Pulmonary artery endothelial cell (primary cell): ENCODE data around the gene BABAM2. TPM values are rescaled to one million over a fixed set of nuclear protein-coding genes. Genes with fewer than 3 reads are reported as not detected.
A peak's percentile ranks its signal among the peaks of the same experiment; 100 is the strongest.
"Not testable (repeated sequence)": the region's sequence is repeated elsewhere in the genome, so short reads cannot be mapped to it uniquely, and the experiment has no call there.

Experiments
- DNase-seq: peaks from one replicate; pipeline ENCODE4 v3.0.0-alpha.2; 2011; ENCODE audit warnings: low read depth, low spot score
- total RNA-seq: library from RNA; depleted of rRNA; stranded (reverse); fragments of >200 nt; gene quantifications from 2 replicates; pipeline ENCODE4 v1.2.3, GENCODE V29; 2014

BABAM2 gene
- total RNA-seq, 1 donor from 2014 or later: 12.9 TPM

GRCh38 chr2:28025123-28025522 lies 134.6 kb downstream of the BABAM2 start:
- DNase-seq: no peak

DNA sequence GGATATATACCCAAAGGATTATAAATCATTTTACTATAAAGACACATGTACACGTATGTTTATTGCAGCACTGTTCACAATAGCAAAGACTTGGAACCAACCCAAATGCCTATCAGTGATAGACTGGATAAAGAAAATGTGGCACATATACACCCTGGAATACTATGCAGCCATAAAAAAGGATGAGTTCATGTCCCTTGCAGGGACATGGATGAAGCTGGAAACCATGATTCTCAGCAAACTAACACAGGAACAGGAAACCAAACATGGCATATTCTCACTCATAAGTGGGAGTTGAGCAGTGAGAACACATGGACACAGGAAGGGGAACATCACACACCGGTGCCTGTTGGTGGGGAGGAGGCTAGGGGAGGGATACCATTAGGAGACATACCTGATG lies 135.7 kb downstream of the BABAM2 start:
- not testable (repeated sequence) for DNase-seq

DNA sequence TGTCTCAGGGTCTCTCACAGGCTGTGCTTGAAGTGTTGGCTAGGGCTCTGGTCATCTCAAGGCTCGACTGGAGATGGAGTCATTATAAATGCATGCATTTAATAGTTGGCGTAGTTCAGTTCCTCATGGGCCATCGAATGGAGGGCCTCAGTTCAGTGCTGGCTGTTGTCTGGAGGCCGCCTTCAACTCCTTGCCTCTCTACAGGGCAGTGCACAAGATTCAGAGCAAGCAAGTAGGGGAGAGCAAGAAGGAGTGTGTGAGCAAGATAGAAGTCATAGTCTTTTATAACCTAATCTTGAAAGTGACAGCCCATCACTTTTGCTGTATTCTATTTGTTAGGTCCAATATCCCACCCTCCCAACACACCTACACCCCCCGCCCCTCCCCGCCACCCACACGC lies 137.5 kb downstream of the BABAM2 start:
- no peak for DNase-seq

DNA sequence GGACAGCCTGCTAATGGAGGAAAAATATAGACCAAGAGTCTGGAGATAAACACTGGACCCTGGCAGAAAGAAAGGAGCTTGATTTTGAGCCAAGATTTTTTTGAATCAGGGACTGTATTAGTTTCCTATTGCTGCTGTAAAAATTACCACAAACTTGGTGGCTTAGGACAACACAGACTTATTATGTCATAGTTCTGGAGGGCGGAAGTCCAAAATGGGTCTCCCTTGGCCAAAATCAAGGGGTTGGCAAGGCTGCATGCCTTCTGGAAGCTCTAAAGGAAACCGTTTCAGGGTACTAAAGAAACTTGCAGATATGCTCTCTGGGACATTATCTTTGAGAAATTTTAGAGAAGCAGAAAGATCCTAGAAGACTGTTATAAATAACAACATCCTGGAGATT lies 140.1 kb downstream of the BABAM2 start:
- DNase-seq: no peak

GRCh38 chr2:28032816-28033215 lies 142.3 kb downstream of the BABAM2 start:
- no peak for DNase-seq

GRCh38 chr2:28034696-28035095 lies 144.2 kb downstream of the BABAM2 start:
- DNase-seq: no peak

GRCh38 chr2:28035163-28035690 lies 144.7 kb downstream of the BABAM2 start:
- DNase-seq: no peak

DNA sequence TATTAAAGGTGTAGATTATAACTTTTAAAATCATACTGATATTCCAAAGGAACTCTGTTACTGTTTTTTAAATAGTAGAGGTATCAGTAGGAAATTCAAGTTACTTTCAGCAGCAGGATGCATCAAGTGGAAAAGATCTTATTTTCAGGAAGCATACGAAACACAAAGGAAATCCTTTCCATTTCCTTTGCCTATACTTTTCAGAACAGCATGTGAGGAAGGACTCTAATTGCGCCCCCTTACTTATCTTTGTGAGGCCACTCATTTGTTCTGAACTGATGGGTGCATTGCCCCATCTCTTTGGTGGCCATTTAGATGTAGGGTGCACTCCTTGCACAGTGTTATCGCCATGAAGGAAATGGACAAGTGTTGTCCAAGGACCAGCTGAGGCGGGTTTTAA lies 145.3 kb downstream of the BABAM2 start:
- DNase-seq: peak; percentile 32

GRCh38 chr2:28036307-28036706 lies 145.8 kb downstream of the BABAM2 start:
- DNase-seq: no peak

DNA sequence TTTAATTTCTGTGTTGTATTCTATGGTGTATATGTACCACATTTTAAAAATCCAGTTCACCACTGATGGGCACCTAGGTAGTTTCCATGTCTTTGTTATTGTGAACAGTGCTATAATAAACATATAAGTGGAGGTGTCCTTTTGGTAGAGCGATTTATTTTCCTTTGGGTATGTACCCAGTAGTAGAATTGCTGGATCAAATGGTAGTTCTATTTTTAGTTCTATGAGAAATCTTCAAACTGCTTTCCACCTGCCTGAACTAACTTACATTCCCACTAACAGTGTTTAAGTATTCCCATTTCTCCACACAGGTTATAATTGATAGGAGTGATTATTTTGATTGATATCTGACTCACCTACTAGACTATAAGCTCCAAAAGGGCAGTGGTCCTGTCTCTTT lies 148.2 kb downstream of the BABAM2 start:
- no peak for DNase-seq

GRCh38 chr2:28045676-28046351 lies 155.3 kb downstream of the BABAM2 start:
- DNase-seq: no peak

GRCh38 chr2:28046921-28047320 lies 156.4 kb downstream of the BABAM2 start:
- no peak for DNase-seq

GRCh38 chr2:28047681-28048080 lies 157.2 kb downstream of the BABAM2 start:
- DNase-seq: no peak

GRCh38 chr2:28048341-28048740 lies 157.8 kb downstream of the BABAM2 start:
- no peak for DNase-seq

DNA sequence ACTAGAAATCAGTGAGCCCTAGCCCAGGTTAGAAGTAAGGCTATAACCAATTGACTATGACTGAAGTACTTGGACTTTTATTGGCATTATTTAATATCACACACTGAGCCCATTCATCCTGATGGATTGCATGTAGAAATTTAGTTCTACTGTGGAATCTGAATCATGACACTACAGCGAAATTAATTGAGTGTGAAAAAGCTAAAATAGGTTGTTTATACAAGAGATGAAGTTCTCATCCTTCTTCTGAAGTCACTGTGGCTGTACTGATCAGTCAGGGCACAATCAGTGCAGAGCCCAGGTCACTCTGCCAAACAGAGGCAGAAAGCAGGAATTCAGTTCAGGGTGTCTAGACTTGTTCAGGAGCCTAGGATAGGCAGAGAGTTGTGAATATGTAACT lies 158.9 kb downstream of the BABAM2 start:
- DNase-seq: no peak

DNA sequence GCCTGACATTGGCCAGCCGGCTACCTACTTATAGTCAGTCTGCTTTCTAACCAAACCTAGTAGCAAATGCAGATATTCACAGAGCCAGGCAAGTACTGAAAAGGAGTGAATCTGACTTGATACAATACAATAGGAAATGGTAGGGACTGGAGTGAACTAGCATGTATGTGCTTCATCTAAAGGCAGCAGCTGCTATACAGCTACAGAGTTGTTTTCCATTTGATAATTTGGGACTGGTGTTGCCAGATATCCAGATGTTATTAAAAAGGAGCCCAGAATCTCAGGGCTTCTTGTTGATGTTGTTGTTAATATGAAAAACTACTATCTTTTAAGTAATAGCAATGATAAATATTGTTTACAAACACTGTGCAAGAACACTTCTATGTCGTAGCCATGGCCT lies 159.4 kb downstream of the BABAM2 start:
- no peak for DNase-seq

- peak; percentile 53 for DNase-seq
These were observed 162.2 kb downstream of the BABAM2 start for GRCh38 chr2:28052691-28053090.

GRCh38 chr2:28053597-28053996 lies 163.1 kb downstream of the BABAM2 start:
- DNase-seq: no peak

DNA sequence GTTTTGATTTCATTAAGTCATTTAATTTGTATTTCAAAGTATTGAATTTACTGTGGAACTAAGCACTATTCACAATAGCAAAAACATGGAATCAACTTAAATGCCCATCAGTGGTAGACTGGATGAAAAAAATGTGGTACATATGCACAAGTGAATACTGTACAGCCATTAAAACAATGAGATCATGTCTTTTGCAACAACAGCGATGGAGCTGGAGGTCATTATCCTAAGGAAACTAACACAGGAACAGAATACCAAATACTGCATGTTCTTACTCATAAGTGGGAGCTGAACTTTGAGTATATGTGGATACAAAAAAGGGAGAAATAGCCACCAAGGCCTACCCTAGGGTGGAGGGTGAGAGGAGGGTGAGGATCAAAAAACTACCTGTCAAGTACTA lies 164.4 kb downstream of the BABAM2 start:
- DNase-seq: no peak

DNA sequence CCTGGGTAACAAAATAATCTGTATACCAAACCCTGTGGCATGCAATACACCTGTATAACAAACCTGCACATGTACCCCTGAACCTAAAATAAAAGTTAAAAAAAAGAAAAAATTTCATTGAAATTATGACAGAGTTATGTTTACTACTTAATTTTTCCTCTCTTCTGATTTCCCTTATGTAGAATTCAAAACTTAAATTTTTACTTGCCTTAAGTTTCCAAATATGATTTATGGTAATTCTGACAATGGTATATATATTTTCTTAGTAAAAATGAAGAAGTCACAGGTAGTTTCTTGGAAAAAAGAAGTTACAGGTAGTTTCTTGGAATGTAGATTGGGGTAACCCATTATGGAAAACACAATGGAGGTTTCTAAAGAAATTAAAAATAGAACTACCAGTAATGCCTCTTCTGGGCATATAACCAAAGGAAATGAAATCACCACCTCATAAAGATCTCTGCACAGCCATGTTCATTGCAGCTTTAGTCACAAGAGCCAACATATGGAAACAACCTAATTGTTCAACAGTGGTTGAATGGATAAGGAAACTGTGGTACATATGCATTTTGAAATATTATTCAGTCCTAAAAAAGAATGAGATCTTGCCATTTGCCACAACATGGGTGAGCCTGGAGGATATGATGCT lies 164.9 kb downstream of the BABAM2 start:
- no peak for DNase-seq

DNA sequence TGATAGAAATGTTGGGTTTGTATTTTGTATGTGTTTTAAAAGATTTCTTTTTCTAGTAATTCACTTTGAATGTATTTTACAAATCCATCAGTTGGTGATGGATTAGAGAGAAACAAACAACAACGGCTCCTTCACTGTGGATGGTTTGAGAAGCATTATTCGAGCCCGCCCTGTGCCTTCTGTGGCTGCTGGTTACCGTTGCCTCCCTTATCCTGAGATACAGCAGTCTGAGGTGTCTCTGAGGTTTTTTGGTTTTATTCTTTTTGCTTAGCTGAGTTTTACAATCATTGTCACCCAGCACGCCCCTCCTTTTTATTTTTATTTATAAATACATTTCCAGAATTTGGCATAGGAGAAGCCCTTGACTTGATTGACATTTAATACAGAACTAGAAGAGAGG lies 168.3 kb downstream of the BABAM2 start:
- DNase-seq: no peak

DNA sequence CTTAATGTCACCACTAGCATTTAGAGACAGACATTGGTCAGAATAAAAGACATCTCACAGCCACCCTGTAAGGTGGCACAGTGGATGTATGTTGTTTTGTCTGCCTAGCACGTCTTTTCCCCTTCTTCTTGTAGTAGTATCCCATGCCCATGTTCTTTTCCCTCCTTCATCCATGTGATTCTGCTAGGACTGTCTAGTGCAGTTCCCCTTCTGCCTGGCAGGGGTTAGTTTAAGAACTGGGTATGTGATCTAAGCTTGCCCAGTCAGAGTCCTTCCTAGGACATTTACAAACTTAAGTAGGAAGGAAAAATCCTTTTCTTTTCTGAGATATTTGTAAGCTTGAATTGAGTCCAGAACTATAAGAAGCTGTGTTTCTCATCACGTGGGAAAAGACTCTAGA lies 172.3 kb downstream of the BABAM2 start:
- DNase-seq: no peak

GRCh38 chr2:28063492-28063962 lies 173.0 kb downstream of the BABAM2 start:
- no peak for DNase-seq
